BJ (cell line): ENCODE data around the gene DGKB. TPM values are rescaled to one million over a fixed set of nuclear protein-coding genes. Genes with fewer than 3 reads are reported as not detected.

Experiments
- CTCF ChIA-PET: fragments of 350-600 bp; formaldehyde crosslinking; extraction: SDS; loops from one replicate; lab custom pipeline; 2021; ENCODE audit warnings: antibody characterized with exemption, inconsistent platforms; lab: Yijun Ruan, JAX
- POLR2A ChIA-PET: fragments of 300-600 bp; sonication (Branson Sonifier 250); formaldehyde crosslinking; extraction: SDS; loops from one replicate; lab custom pipeline; 2021; ENCODE audit warnings: antibody characterized with exemption; lab: Charles Lee
- DNase-seq: peaks from one replicate; pipeline ENCODE4 v3.0.0-alpha.2; 2011; ENCODE audit warnings: low read depth
- H3K27me3 ChIP-seq: 2 replicates; pipeline ENCODE4 v1.6.0; 2011; ENCODE audit warnings: low read length; ENCODE audit not compliant: control insufficient read depth, insufficient read depth
- H3K36me3 ChIP-seq: 2 replicates; pipeline ENCODE4 v1.5.1; 2011; ENCODE audit warnings: low read length; ENCODE audit not compliant: control insufficient read depth, insufficient read depth
- H3K4me3 ChIP-seq: 2 replicates; pipeline ENCODE4 v1.5.1; 2011; ENCODE audit warnings: low read depth, mild to moderate bottlenecking, control low read depth, low read length
- polyA plus RNA-seq: library from polyadenylated mRNA; depleted of rRNA; stranded (reverse); fragments of >200 nt; gene quantifications from 2 replicates; pipeline ENCODE4 v1.2.3, GENCODE V29; 2011
- TF ChIP-seq, protein P1 (sequence below): IDR thresholded peaks from 2 replicates; pipeline ENCODE4 v1.5.1; 2011; ENCODE audit warnings: low read depth, mild to moderate bottlenecking, control low read depth, inconsistent platforms, low read length, moderate library complexity; ENCODE audit not compliant: insufficient read depth

Gene DGKB
- polyA plus RNA-seq, 1 experiment: 0.09 TPM

DNA sequence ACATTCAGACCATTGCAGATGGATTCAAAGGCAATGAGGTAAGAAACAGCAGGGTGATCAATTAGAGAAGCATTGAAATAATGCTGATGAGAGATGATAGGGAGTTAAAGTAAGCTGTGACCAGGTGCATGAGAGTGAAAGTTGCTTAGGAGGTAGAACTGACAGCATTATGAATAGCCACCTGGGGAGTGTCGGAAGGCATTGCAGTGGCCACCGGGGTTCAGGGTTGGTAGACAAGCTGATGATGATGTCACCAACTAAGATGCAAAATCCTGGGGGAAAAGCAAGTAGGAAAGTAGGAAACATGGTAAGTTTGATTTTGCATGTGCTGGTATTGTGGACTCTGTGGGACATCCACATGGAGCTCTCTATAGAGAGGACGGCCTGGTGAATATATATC, 701.2 kb downstream of the DGKB start:
- TF ChIP-seq, protein P1, sequence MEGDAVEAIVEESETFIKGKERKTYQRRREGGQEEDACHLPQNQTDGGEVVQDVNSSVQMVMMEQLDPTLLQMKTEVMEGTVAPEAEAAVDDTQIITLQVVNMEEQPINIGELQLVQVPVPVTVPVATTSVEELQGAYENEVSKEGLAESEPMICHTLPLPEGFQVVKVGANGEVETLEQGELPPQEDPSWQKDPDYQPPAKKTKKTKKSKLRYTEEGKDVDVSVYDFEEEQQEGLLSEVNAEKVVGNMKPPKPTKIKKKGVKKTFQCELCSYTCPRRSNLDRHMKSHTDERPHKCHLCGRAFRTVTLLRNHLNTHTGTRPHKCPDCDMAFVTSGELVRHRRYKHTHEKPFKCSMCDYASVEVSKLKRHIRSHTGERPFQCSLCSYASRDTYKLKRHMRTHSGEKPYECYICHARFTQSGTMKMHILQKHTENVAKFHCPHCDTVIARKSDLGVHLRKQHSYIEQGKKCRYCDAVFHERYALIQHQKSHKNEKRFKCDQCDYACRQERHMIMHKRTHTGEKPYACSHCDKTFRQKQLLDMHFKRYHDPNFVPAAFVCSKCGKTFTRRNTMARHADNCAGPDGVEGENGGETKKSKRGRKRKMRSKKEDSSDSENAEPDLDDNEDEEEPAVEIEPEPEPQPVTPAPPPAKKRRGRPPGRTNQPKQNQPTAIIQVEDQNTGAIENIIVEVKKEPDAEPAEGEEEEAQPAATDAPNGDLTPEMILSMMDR: no peak
- Histone ChIP-seq H3K4me3 (no peak overlapping the region), H3K36me3 (no peaks in the 10 kb centered on the region), H3K27me3 (no peaks in the 10 kb centered on the region)
- CTCF ChIA-PET: no interaction called here
- no peak for DNase-seq
- POLR2A ChIA-PET: no interaction called here

DNA sequence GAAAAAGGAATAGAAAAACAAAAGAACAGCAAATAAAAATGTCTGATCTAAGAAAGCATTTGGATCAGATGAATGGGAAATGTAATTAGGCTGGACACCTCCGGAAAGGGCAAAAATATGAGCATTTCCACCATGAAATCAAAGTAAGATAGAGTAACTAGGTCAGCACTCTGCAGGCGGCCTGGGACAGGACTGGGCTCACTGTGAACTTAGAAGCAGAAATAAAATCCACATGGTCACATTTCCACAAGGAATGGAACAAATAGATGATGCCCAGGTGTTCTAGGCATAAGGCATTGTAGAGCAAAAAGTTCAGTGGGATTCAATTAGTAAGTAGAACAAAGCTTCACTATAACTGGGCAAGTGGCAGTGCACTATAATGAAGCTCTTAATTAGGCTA, 703.2 kb downstream of the DGKB start:
- H3K27me3 ChIP-seq: no peaks in the 10 kb centered on the region
- DNase-seq: no peak
- TF ChIP-seq, protein P1: no peak
- POLR2A ChIA-PET: no interaction called here
- H3K36me3 ChIP-seq: no peaks in the 10 kb centered on the region
- no peak overlapping the region for H3K4me3 ChIP-seq
- CTCF ChIA-PET: no interaction called here

DNA sequence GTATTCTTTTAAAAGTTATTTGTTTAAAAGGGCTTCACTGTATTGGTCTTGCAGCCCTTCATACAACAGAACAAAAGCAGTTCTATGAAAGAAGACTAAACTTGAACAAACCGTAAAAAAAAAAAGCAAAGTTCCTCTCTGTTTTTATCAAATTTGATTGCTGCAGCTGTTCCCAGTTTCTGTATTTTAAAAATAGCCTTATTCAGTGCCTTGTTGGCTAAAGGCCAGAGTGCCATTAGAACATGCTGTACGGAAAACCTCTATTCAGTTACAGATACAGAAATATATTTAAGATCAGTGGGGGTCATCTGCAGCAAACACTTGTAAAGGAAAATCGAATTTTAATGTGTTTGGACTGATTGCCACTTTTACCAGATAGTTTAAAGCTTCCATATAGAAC, 705.3 kb downstream of the DGKB start:
- TF ChIP-seq, protein P1: no peak
- no peak overlapping the region for H3K4me3 ChIP-seq
- POLR2A ChIA-PET: no interaction called here
- DNase-seq: no peak
- no peaks in the 10 kb centered on the region for H3K27me3 ChIP-seq
- H3K36me3 ChIP-seq: no peaks in the 10 kb centered on the region
- CTCF ChIA-PET: interaction anchor here (0.7 kb wide), 1 partner anchor 417 kb away, joined by 4 read pairs; no protein-coding TSS in a partner anchor

DNA sequence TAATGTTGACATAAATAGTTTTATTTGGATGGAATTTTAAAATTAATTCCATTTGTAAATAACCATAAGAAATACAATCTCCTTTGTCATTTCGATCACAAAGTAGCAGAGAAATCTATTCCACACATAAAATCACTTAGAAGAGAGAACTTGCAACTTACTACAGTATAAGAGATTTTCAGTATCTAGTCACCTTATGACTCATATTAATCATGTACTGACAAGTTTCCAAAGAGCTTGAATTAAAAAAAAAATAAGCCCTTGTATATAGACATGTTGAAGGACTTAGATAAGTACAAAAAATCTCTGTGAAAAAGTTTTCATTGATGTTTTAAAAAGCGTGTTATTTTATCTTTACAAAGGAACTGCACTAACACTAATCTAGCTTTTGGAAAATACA, 706.0 kb downstream of the DGKB start:
- DNase-seq: peak; percentile 2
- H3K4me3 ChIP-seq: no peak overlapping the region
- POLR2A ChIA-PET: no interaction called here

DNA sequence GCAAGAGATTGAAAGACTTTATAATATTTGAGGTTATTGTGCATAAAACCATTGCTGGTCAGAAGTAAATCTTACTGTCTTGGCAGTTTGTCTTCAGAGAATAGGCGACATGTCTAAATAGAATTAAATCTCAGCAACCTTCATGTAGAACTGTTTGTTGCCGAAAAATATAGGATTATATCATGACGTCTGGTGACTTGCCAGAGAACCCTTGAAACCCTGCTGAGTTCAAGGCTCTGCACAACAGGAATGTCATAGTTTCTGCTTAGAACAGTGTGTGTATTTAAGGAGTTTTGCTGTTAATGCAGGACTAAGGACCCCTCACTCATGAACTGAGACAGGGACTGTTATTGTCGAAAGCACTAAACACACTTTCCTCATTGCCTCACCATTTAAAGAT, 706.7 kb downstream of the DGKB start:
- Histone ChIP-seq H3K27me3 (no peaks in the 10 kb centered on the region), H3K36me3 (no peaks in the 10 kb centered on the region), H3K4me3 (no peak overlapping the region)
- TF ChIP-seq, protein P1: no peak
- no peak for DNase-seq
- ChIA-PET POLR2A (no interaction called here), CTCF (no interaction called here)

More for the DNA sequence above, 706.0 kb downstream of the DGKB start:
- TF ChIP-seq, protein P1: no peak
- CTCF ChIA-PET: interaction anchor here (0.7 kb wide), 1 partner anchor 417 kb away, joined by 4 read pairs; no protein-coding TSS in a partner anchor
- H3K27me3 ChIP-seq: no peaks in the 10 kb centered on the region
- no peaks in the 10 kb centered on the region for H3K36me3 ChIP-seq
